Left kidney (tissue), 2 donors: ENCODE results near the gene ADGRD2. TPM values are rescaled to one million over a fixed set of nuclear protein-coding genes. Genes with fewer than 3 reads are reported as not detected.

Experiments
- DNase-seq: peaks from one replicate; pipeline ENCODE4 v3.0.0-alpha.2; 2013
- polyA plus RNA-seq: library from polyadenylated mRNA; unstranded; fragments of 120-200 nt; gene quantifications from one replicate; pipeline ENCODE4 v1.2.1, GENCODE V29; 2013; ENCODE audit not compliant: insufficient read length

The ADGRD2 gene
- polyA plus RNA-seq, 1 donor: 0.10 TPM

DNA sequence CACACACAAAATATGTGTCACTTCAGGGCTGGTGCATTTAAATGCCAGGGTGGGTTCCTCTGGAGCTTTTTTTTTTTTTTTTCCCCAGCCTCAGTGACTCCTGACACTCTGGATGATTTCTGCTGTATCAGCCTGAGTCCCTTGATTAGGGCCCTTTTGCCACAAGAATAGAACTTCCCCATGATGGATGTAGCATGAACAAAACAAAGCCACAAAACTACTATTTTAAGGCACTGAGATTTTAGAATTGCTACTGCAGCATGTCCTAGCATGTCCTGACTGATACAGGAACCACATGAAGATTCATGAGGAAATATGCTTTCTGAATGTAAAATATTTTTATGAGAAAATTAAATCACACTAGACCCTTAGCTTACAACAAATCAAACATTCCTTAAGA is 13.9 kb upstream of the ADGRD2 start:
- DNase-seq: no peak

DNA sequence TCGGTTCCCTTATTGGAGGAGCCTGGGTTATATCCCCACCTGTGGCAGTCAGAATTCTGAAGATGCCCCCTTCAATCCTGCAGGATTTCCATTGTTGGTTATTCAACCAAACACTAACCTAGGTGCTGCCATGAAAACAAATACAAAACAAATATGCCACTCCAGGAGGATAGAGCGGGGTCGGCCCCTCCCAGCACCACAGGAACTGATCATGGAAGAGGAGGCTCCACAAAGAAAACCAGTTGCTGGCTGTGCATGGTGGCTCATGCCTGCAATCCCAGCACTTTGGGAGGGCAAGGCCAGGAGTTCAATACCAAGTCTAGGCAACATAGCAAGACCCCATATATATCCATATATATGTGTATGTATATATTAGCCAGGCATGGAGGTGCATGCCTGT is 13.2 kb upstream of the ADGRD2 start:
- no peak for DNase-seq

DNA sequence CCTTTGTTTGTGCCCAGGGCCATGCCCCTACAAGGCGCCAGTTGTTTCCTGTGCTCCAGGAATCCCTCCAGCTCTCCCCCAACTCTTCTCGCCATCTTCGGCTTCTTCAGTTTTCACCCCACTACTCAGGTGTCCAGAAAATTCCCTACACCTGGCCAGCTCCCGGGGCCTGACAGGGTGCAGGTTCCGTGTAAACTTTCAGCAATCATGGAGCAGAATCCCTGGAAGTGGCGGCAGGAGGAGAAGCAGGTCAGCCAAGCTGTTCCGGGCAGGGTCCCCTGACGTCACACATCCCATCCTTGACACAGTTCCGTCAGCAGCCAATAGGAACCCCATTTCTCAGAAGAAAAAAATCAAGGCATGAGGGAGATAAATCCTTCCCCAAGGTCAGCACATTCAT is 12.2 kb upstream of the ADGRD2 start:
- no peak for DNase-seq

DNA sequence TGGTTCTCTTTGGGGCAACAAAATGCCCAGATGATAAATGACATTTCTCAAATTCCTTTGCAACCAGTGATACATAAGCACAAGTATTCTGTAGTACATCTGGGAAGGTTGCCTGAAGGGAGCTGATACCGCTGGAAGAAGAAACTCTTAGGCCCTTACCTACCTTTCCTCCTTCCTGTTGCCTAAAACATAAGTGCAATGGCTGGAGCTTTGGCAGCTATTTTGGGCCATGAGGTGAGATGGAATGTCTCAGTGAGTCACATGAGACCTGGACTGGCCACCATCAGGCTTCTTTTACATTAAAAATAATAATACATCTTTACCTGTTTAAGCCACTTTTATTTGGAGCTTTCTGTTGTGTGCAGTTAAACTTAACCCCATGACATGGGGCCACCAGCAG is 11.2 kb upstream of the ADGRD2 start:
- DNase-seq: no peak

DNA sequence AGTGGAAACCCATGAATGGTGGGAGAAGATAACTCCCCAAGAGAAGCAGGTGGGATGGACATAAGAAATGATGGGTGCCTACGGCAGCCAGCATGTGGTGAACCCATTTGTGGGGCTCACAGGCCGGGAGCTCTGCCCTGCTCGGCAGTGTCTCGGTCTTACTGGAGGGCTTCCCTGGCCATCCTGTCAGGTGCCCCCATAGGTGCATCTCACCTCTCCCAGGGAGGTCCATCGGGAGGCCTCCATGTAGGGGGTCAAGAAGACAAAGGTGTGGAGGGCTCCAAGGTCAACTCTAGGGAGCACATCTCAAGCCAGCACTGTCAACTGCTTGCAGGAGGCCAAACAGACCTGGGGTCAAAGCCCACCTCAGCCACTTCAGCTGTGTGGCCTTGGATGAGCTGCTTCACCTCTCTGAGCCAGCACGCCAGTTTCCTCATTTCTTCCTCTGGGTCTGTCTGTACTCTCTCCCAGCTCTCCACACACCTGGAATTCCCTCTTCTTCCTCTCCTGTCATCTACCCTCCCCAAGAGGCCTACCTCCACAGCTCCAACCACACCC is 10.5 kb upstream of the ADGRD2 start:
- no peak for DNase-seq

DNA sequence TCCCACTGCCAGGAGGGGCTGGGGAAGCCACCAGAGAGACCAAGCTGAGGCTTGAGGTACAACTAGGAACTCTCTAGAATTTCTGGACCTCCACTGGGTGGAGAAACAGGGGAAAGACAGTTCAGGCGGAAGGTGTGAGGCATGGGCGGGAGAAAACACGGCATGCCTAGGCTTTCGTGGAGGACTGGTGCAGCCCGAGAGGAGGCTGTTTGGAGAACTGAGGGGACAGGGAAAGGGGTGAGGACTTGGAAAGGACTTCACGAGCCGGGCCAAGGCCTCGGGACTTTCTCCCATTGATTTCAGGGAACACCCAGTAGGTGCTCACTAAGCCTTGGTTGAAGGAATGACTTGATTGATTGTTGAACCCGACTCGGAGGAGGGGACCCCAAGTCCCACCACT is 9.5 kb upstream of the ADGRD2 start:
- no peak for DNase-seq

DNA sequence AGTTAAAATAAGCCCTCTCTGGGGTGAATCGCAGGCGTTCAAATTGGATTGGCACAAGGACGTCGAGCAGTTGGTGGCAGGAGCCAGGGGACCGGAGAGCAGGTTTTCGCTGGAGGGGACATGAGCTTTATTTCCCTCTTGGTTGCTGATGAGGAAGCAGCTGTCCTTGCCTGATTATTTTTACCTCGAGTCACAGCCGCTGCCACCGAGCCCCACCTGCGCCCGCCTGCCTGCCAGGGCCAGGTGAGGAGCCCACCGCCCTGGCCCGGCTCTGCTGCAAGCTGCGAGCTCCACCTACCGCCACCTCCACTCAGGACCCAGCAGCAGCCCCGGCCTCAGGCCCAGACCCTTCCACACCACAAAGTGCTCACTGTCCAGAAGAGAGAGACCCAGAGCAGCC is 9.0 kb upstream of the ADGRD2 start:
- DNase-seq: no peak

DNA sequence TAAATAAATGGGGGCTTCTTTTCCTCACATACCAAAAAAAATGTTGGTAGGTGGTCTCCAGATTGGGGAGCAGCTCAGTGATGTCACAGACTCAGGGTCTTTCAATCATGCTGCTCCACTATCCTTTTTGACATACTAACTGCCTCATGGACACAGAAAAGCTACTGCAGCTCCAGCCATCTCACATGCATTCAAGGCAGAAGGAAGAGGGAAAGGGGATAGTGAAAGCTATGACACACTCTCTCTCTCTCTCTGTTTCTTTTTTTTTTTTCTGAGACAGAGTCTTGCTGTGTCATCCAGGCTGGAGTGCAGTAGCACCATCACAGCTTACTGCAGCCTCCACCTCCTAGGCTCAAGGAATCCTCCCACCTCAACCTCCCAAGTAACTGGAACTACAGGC is 7.9 kb upstream of the ADGRD2 start:
- no peak for DNase-seq

DNA sequence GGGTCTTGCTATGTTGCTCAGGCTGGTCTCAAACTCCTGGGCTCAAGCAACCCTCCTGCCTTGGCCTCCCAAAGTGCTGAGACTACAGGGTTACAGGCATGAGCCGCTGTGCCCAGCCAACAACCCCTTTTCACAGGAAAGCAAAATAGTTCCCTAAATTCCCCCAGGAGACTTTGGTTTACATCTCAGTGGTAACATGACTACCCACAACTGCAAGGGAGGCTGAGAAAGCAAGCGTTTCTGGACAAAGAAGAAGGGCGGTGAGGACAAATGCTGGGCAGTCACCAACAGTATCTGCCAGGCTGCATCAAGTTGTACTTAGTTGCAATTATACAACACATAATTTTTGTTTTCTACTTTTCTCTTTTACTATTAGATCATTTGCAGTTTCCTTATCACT is 7.4 kb upstream of the ADGRD2 start:
- no peak for DNase-seq

DNA sequence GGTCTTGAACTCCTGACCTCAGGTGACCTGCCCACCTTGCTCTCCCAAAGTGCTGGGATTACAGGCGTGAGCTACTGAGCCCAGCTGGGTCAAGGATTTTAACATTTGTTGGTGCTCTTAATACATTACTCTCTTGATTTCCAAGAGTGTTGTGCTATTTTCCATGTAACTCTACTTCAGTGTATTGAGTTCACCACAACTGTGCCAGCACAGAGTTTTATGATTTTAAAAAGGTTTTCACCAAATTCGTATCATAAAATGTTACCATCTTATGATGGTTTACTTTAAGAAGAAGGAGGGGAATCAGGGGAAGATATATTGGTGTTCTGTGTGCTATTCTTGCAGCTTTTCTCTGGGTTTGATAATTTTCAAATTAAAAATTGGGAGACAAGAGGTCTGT is 6.6 kb upstream of the ADGRD2 start:
- no peak for DNase-seq

DNA sequence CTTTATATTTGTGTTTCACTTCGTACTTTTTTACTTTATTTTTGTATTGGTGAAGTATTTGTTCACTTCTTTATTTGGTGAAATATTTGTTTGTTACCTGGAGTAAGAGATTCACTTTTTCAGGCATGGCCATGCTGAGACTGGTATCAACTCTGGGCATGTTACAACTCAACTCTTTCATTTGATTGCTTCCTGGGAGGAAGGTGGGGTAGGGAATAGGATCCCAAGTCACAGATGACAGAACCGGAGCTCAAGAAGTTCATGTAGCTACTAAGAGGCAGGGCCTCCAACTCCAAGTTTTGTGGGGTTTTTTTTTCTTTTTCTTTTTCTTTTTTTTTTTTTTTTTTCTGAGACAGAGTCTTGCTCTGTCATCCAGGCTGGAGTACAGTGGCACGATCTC is 6.1 kb upstream of the ADGRD2 start:
- DNase-seq: no peak

DNA sequence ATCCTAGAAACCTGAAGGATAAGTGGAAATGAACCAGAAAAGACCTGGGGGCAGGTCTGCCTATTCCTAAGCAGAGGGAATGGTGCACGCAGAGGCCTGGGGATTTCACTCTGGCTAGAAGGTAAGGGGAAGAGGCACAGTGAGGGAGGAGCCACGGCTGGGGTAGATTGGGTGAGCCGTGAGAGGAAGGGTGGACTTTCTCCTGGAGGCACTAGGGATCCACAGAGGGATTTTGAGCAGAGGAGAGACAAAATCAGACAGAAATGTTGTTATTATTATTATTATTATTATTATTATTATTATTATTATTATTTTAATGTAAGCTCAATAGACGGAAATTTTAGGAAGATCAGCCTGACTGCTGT is 3.0 kb upstream of the ADGRD2 start:
- no peak for DNase-seq

DNA sequence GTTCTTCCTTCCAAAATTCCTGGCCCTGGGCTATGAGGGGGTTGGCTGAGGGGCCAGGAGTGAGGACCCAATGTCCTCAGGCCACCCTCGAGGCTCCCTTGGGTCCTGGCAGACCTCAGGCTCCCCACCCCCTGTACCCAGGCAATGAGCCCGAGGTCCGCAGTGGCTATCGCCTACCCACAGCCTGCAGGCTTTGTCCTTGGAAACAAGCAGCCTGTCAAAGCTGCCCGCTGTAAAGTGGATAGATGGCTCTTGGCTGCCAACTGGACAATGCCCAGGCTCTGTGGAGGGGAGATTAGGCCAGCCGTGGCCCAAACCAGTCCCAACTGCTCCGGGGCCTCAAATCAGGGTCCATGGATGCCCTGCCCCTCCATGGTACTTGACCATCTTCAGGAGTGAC is 2.2 kb upstream of the ADGRD2 start:
- no peak for DNase-seq

DNA sequence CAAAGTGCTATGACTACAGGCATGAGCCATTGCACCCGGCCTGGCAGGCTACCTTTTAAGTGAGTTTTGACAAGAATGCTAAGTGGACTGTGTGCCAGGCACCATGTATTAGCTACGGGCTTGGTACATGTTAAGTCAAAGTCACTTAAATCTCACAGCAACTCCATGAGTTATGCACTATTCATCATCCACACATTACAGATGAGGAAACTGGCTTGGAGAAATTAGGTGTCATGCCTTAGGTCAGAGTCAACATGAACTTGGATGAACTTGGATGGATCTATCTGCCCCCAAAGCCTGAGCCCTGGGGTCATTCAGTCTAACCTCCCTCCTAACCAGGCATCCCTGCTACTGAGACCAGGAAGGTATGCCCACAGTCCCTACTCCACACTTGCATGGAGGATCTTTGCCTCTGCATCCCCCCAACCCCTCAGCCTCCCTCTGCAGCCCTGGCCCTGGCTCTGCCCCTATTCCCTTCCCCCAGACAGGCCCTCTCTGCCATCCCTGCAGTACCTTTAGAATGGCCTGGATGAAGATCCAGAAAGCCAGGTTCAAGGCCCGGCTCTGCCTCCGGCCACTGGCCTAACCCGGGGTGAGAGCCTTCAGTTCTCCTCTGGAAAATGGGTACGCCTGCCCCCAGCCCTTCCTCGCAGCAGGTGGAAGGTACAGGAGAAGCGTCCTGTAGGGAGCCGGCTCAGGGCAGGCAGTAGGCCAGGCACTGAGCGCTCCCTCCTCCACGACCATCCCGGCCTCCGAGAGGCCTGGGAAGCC is 685 bp upstream of the ADGRD2 start:
- no peak for DNase-seq

DNA sequence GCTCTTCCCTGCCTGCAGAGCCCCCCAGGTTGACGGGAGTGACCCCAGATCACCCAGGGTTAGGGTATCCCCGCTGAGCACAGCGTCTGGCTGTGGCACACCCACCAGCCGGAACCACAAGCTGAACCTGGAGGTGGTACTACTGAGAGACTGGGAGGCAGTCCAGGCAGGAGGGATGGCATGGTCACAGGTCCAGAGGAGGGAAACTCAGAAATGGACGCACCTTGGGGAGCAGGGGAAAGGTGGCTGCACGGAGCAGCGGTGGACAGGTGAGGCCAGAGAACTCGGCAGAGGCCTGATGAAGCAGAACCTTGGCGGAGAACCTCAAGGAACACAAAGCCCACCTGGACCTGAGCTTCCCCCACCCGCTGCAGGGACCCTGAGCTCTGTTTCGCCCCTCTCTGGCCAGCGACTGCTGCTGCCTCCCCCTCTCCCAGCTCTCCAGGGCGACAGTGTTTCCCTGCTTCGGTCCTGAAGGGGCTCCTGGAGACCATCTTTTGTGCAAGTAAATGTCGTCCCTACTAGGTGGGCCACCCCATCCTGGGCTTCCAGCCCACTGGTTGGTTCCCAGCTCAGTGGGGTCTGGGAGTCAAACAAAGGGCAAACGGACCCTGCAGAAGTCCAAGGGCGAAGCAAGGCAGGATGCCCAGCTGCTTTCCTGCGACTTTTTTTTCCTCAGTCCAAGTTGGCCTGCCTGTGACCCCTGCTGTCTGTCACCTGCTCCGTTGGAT is 845 bp downstream of the ADGRD2 start:
- DNase-seq: no peak

DNA sequence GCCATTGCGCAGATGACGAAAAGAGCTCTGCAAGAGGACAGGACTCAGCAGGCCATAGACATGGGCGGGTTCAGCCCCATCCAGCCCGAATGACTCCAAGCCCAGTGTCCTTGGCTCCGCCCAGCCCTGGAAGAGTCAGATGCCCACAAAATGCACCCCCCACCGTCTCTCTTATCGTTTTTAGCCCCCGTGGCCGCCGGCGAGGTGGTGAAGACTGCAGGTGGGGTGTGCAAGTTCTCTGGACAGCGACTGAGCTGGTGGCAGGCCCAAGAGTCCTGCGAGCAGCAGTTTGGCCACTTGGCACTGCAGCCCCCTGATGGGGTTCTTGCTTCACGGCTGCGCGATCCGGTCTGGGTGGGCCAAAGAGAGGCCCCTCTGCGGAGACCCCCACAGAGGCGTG is 2.1 kb downstream of the ADGRD2 start:
- DNase-seq: no peak

DNA sequence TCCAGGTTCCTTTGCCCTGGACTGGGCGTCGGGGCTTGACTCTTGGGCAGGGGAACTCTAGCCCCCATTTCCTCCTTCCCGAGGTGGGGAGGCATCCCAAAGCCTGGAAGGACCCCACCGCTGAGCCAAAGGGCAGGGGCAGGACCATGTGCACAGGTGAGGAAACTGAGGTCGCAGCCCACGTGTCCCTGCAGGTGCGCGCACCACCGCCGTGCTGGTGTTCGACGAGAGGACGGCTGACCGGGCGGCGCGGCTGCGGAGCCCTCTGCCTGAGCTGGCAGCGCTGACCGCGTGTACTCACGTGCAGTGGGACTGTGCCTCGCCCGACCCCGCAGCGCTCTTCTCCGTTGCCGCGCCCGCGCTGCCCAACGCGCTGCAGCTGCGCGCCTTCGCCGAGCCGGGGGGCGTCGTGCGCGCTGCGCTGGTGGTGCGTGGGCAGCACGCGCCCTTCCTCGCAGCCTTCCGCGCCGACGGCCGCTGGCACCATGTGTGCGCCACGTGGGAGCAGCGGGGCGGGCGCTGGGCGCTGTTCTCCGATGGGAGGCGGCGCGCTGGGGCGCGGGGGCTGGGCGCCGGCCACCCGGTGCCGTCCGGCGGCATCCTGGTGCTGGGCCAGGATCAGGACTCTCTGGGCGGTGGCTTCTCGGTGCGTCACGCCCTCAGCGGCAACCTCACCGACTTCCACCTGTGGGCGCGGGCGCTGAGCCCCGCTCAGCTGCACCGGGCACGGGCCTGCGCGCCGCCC is 2.8 kb downstream of the ADGRD2 start:
- DNase-seq: no peak

DNA sequence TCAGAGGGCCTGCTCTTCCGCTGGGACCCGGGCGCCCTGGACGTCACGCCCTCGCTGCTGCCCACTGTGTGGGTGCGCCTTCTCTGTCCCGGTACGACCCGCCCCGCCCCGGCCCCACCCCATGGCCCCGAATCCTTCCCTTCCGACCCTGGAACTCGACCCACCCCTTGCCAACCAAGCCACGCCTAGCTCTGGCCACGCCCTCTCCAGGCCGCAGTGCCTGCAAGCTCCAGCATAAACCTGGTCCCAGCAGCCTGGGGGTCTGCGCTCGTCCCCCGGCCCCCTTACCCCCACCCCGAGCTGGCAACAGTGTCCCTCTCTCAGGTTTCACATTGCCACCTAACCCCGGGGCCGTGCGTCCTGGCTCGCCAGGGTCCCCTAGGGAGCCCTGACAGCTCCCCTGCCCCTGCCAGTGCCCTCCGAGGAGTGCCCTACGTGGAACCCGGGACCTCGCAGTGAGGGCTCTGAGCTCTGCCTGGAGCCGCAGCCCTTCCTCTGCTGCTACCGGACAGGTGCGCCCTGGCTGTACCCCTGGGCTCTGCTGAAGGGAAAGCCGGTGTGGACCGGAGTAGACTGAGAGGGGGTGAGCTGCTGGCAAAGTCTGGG is 3.4 kb downstream of the ADGRD2 start:
- DNase-seq: no peak

DNA sequence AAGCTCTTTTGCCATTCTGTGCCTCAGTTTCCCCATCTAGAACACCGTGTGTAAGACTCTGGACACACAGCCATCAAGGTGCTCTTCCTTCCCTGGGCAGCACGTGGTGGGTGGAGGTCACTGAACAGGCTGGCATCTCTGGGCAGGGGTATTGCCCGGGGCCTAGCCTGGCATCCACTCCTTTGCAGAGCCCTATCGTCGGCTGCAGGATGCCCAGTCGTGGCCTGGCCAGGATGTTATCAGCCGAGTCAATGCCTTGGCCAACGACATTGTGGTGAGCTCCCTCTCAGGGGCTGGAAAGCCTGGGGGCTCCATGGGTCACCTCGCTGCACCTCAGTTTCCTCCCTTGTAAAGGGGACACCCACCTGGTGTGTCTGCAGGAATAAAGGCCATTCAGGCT is 4.0 kb downstream of the ADGRD2 start:
- no peak for DNase-seq

DNA sequence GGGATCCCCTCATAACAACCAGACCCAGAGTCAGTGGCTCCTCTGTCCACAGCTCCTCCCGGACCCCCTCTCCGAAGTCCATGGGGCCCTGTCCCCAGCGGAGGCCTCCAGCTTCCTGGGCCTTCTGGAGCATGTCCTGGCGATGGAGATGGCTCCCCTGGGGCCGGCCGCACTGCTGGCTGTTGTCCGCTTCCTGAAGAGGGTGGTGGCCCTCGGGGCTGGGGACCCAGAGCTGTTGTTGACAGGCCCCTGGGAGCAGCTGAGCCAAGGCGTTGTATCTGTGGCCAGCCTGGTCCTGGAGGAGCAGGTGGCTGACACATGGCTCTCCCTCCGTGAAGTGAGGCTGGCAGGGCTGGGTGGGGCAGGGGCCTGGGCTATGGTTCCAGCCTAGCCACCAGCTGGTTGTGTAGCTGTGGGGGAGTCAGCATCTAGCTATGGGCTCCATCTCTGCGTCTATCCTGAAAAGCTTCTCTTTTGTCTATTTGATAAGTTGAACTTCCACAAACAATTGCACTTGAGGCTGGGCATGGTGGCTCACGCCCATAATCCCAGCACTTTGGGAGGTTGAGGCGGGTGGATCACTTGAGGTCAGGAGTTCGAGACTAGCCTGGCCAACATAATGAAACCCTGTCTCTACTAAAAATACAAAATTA is 4.7 kb downstream of the ADGRD2 start:
- DNase-seq: no peak

DNA sequence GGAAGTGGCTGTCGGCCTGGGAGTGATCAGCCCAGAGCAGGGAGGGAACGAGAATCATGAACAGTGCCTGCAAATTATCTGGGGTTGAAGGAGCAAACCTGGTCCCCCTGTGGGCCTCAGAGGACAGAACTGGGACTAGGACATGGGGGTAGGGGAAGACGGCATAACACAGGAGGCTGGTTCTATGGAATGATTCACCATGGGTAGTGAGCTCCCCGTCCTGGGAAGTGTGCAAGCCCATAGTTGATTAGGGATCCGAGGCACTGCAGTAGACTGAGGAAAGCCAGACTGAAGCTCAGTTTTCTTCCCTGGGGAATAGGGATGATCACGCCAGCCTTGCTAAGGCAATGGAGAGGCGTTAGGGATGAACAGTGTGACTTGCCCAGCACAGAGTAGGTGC is 5.6 kb downstream of the ADGRD2 start:
- no peak for DNase-seq
